PC-3 (cell line): Measurements from ENCODE around the gene PAPOLG. TPM values are rescaled to one million over a fixed set of nuclear protein-coding genes. Genes with fewer than 3 reads are reported as not detected.

ENCODE experiments used
- ATAC-seq: fragments of 200-7000 bp; cut with Tn5 transposase; 2 replicates; pipeline ENCODE4 v1.9.1; 2020; ENCODE audit warnings: mild to moderate bottlenecking, moderate library complexity
- BruUV-seq: library from RNA; stranded (reverse); fragments of 400-500 nt; replicated peaks from 2 replicates; lab custom pipeline; 2021; lab: Mats Ljungman, UMichigan
- CTCF ChIA-PET: fragments of 300-600 bp; sonication (Branson Sonifier 250); formaldehyde crosslinking; loops from one replicate; lab custom pipeline; 2022; ENCODE audit warnings: antibody characterized with exemption; lab: Charles Lee
- POLR2A ChIA-PET: fragments of 300-600 bp; sonication (Branson Sonifier 250); formaldehyde crosslinking; loops from one replicate; lab custom pipeline; 2022; ENCODE audit warnings: antibody characterized with exemption; ENCODE audit not compliant: unreplicated experiment; lab: Charles Lee
- DNase-seq: peaks from one replicate; pipeline ENCODE4 v3.0.0-alpha.2; 2015
- H2AFZ ChIP-seq: fragments of 300-600 bp; sonication (generic); 2 replicates; pipeline ENCODE4 v1.6.0; 2016; ENCODE audit warnings: antibody characterized with exemption, low read length
- H3F3A ChIP-seq: fragments of 300-600 bp; sonication (generic); one replicate; pipeline ENCODE4 v1.6.0; 2017; ENCODE audit warnings: antibody characterized with exemption, low read length, control low read depth, mild to moderate bottlenecking; ENCODE audit not compliant: unreplicated experiment
- H3K27ac ChIP-seq: fragments of 300-600 bp; sonication (generic); 2 replicates; pipeline ENCODE4 v1.5.1; 2016; ENCODE audit warnings: mild to moderate bottlenecking, low read length
- H3K27me3 ChIP-seq: fragments of 300-600 bp; sonication (generic); 2 replicates; pipeline ENCODE4 v1.6.1; 2016; ENCODE audit warnings: low read length, mixed read lengths
- H3K36me3 ChIP-seq: fragments of 300-600 bp; sonication (generic); 2 replicates; pipeline ENCODE4 v1.6.1; 2016; ENCODE audit warnings: low read depth, mixed run types, low read length, mixed read lengths
- H3K4me1 ChIP-seq: fragments of 300-600 bp; sonication (generic); 2 replicates; pipeline ENCODE4 v1.5.1; 2016; ENCODE audit warnings: low read length; ENCODE audit not compliant: insufficient read depth
- H3K4me2 ChIP-seq: fragments of 300-600 bp; sonication (generic); 2 replicates; pipeline ENCODE4 v1.6.0; 2016; ENCODE audit warnings: low read length
- H3K4me3 ChIP-seq: fragments of 300-600 bp; sonication (generic); 2 replicates; pipeline ENCODE4 v1.5.1; 2016; ENCODE audit warnings: mild to moderate bottlenecking, low read length, mixed read lengths
- H3K79me2 ChIP-seq: fragments of 300-600 bp; sonication (generic); 2 replicates; pipeline ENCODE4 v1.6.1; 2017; ENCODE audit warnings: low read length, mixed read lengths
- H3K9ac ChIP-seq: fragments of 300-600 bp; sonication (generic); 2 replicates; pipeline ENCODE4 v1.6.0; 2016; ENCODE audit warnings: mild to moderate bottlenecking, low read length
- H3K9me2 ChIP-seq: fragments of 300-600 bp; sonication (generic); replicated peaks from 2 replicates; pipeline ENCODE4 v1.6.1; 2016; ENCODE audit warnings: mixed run types, low read length, mixed read lengths
- H3K9me3 ChIP-seq: fragments of 300-600 bp; sonication (generic); 2 replicates; pipeline ENCODE4 v1.6.1; 2016; ENCODE audit warnings: low read length, mixed read lengths
- H4K20me1 ChIP-seq: fragments of 300-600 bp; sonication (generic); 2 replicates; pipeline ENCODE4 v1.6.1; 2016; ENCODE audit warnings: low read length, mixed read lengths
- CTCF ChIP-seq: fragments of 300-600 bp; sonication (generic); conservative IDR thresholded peaks from 2 replicates; pipeline ENCODE4 v1.5.1; 2017; ENCODE audit warnings: antibody characterized with exemption, low read depth, mild to moderate bottlenecking, low read length
- EZH2 ChIP-seq: fragments of 300-600 bp; sonication (generic); IDR thresholded peaks from one replicate; pipeline ENCODE4 v1.6.1; 2017; ENCODE audit warnings: antibody characterized with exemption, mild to moderate bottlenecking, low read length; ENCODE audit not compliant: unreplicated experiment
- EZH2phosphoT487 ChIP-seq: fragments of 300-600 bp; sonication (generic); IDR thresholded peaks from 2 replicates; pipeline ENCODE4 v1.6.1; 2018; ENCODE audit warnings: mild to moderate bottlenecking, antibody characterized with exemption, low read length, borderline replicate concordance
- intact Hi-C: fragments of 100-400 bp; cut with micrococcal nuclease; formaldehyde crosslinking; loops from 2 replicates; pipeline ENCODE4 v1.9.0; 2023
- total RNA-seq: library from RNA; depleted of rRNA; stranded (reverse); fragments of >200 nt; gene quantifications from 2 replicates; pipeline ENCODE4 v1.2.3, GENCODE V29; 2014

PAPOLG gene
- total RNA-seq, 1 experiment from 2014 or later: 7.1 TPM

GRCh38 chr2:60717691-60718090 lies 38.4 kb upstream of the PAPOLG start:
- H3F3A ChIP-seq: no peaks in the 10 kb centered on the region
- DNase-seq (no peak), ATAC-seq (no peak)
- H3K79me2 ChIP-seq: no peaks in the 10 kb centered on the region
- H3K27ac ChIP-seq: no peak overlapping the region
- TF ChIP-seq CTCF (no peak), EZH2phosphoT487 (no peak), EZH2 (no peak)
- POLR2A ChIA-PET: no interaction called here
- H2AFZ ChIP-seq: no peak overlapping the region
- H3K9me3 ChIP-seq: no peaks in the 10 kb centered on the region
- no peaks in the 10 kb centered on the region for H3K9me2 ChIP-seq
- CTCF ChIA-PET: no interaction called here
- no peak overlapping the region for H3K4me2 ChIP-seq
- intact Hi-C loops: no loop called here
- H3K4me1 ChIP-seq: no peaks in the 10 kb centered on the region
- no peaks in the 10 kb centered on the region for H4K20me1 ChIP-seq
- no peaks in the 10 kb centered on the region for H3K27me3 ChIP-seq
- no peaks in the 10 kb centered on the region for H3K36me3 ChIP-seq
- no TSS peak for BruUV-seq
- H3K9ac ChIP-seq: no peak overlapping the region
- no peak overlapping the region for H3K4me3 ChIP-seq

GRCh38 chr2:60719331-60719730 lies 36.7 kb upstream of the PAPOLG start:
- H3K27me3 ChIP-seq: no peaks in the 10 kb centered on the region
- no TSS peak for BruUV-seq
- H3K9ac ChIP-seq: no peak overlapping the region
- no peak overlapping the region for H3K27ac ChIP-seq
- no peak overlapping the region for H3K4me2 ChIP-seq
- no peaks in the 10 kb centered on the region for H4K20me1 ChIP-seq
- H2AFZ ChIP-seq: no peak overlapping the region
- intact Hi-C loops: no loop called here
- TF ChIP-seq EZH2 (no peak), CTCF (no peak), EZH2phosphoT487 (no peak)
- H3K9me3 ChIP-seq: 0 out of 2 replicates have a peak, but pooled peaks cover 3% of the 10 kb centered on the region
- H3K9me2 ChIP-seq: no peaks in the 10 kb centered on the region
- H3K4me3 ChIP-seq: no peak overlapping the region
- ChIA-PET CTCF (no interaction called here), POLR2A (no interaction called here)
- ATAC-seq (no peak), DNase-seq (no peak)
- no peaks in the 10 kb centered on the region for H3K4me1 ChIP-seq
- H3K36me3 ChIP-seq: no peaks in the 10 kb centered on the region
- H3F3A ChIP-seq: no peaks in the 10 kb centered on the region
- no peaks in the 10 kb centered on the region for H3K79me2 ChIP-seq

- intact Hi-C loops: no loop called here
- DNase-seq (no peak), ATAC-seq (no peak)
- H3K4me3 ChIP-seq: no peak overlapping the region
- no peak overlapping the region for H2AFZ ChIP-seq
- H3K79me2 ChIP-seq: no peaks in the 10 kb centered on the region
- no peak overlapping the region for H3K4me2 ChIP-seq
- H4K20me1 ChIP-seq: no peaks in the 10 kb centered on the region
- H3K27me3 ChIP-seq: no peaks in the 10 kb centered on the region
- peaks cover 13% of the 10 kb centered on the region; the same call in 1 of the 2 replicates for H3K9me3 ChIP-seq
- H3K4me1 ChIP-seq: no peaks in the 10 kb centered on the region
- H3K36me3 ChIP-seq: no peaks in the 10 kb centered on the region
- BruUV-seq: no TSS peak
- H3K9me2 ChIP-seq: no peaks in the 10 kb centered on the region
- no peak overlapping the region for H3K27ac ChIP-seq
- POLR2A ChIA-PET: interaction anchor here (0.5 kb wide), 1 partner anchor 142 kb away, joined by 5 read pairs; no protein-coding TSS in a partner anchor
- TF ChIP-seq CTCF (no peak), EZH2phosphoT487 (no peak)
- CTCF ChIA-PET: no interaction called here
- no peak overlapping the region for H3K9ac ChIP-seq
- no peaks in the 10 kb centered on the region for H3F3A ChIP-seq
Observed at GRCh38 chr2:60725466-60725865, 30.6 kb upstream of the PAPOLG start.
